NCI-H1048 (cell line): ENCODE data around the gene LRRC4C.

Source experiments
- DNase-seq: peaks from one replicate; lab custom pipeline; 2025; lab: John Stamatoyannopoulos, UW

Gene LRRC4C

DNA sequence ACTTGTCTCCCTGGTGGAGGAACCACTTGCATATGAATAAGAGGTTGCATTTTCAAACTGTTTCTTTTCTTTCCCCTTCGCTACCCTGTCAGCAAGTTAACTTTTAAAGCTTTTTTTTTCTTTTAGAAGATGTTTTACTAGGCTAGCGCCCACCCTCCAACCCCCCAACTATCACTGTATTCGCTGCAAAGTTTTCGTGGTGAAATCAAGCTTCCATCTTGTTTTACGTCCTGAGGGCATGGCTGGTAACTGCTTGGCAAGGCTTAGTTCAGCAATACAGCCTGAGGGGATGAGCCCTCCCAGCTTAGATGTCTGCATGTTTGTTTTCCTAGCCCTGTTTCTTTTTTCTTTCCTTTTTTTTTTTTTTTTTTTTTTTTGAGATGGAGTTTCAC, 1359.3 kb downstream of the LRRC4C start:
- no peak for DNase-seq

- DNase-seq = no peak
Observed at GRCh38 chr11:40099426-40100161, 1359.9 kb downstream of the LRRC4C start.

- DNase-seq = no peak
Observed at GRCh38 chr11:40095446-40095845, 1364.0 kb downstream of the LRRC4C start.

- no peak for DNase-seq
Observed at GRCh38 chr11:40094954-40095353, 1364.5 kb downstream of the LRRC4C start.

DNA sequence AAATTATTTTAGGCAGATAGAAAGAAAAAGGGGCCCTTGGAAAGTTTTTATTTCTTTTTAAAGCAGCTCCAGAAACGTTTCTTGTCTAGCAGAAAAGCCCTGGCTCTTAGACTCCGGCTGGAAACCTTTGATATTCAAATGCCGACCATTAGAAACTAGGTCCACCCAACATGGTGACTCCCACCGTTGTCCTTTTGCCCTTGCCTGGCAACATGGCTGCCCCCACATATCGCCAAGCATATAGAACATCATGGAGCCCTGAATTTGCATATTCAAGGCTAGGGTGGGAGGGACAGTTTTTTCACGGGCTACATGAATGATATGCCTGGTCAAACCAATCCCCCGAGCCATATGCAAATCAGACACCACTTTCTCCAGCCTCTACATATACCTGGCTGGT, 1379.0 kb downstream of the LRRC4C start:
- no peak for DNase-seq
